Fibroblast of lung (primary cell): ENCODE results near the gene RELL1.

ENCODE experiments used
- CTCF ChIP-seq, 2 donors: IDR thresholded peaks in 1 of 2; conservative IDR thresholded peaks in 1 of 2; 1 replicate in 1 of 2; 2 replicates in 1 of 2; pipeline ENCODE4 v1.5.1; 2011 to 2012; ENCODE audit warnings: low read length in 2 of 2, control low read depth in 1 of 2, inconsistent platforms in 1 of 2, low read depth in 1 of 2, mild to moderate bottlenecking in 1 of 2
- EZH2 ChIP-seq: IDR thresholded peaks from 2 replicates; pipeline ENCODE4 v1.5.1; 2012; ENCODE audit warnings: low read length, control low read depth, mild to moderate bottlenecking; ENCODE audit errors: missing control alignments

- no peak for TF ChIP-seq CTCF (conservative IDR thresholded peaks at IDR 0.05 in 1 of 2, IDR thresholded peaks at IDR 0.05 in 1 of 2; ENCODE audit: low read depth in 1 of 2, low read length in 2 of 2)
- TF ChIP-seq EZH2, result no peak
Observed at GRCh38 chr4:37732526-37733186, 46.5 kb upstream of the RELL1 start.
